ENCODE measurements around the gene PRKAR1B.

Gene PRKAR1B

DNA sequence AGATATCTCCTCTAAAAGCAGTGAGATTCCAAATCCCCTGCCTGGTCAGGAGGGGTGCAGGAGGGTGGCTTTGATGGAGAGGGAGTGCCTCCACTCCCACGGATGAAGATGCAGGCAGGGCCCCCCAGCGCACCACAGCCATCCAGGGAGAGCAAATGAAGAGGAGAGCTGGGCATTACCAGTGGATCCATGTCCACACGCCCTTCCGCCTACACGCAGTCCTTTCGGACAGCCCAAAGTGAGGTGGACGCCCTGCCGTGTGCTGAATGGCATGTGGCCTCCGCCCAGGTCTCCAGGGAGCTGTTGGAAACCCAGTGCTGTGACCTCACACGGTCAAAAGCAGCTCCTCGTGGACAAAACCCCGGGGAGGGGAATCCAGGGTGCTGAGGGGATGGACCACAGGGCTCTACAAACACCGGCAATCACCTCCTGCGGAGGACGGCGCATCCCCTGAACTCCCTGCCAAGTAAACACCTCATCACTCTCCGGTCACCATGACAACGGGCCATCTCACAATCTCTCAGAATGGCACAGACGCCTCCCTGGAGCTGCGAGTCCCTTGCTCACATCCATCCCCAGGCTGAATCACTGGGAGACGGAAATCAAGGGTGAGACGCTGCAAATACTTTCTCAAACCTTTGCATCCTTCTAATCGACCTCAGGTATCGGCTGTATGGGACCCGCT lies 35.6 kb downstream of the PRKAR1B start:
- no peak for DNase-seq (ENCODE audit: low read depth in 2 of 2)

- no peak for DNase-seq (ENCODE audit: low read depth in 2 of 2)
Observed at GRCh38 chr7:690478-691360, 36.4 kb downstream of the PRKAR1B start.

- DNase-seq (ENCODE audit: low read depth in 2 of 2), result no peak
Observed at GRCh38 chr7:685540-685939, 41.5 kb downstream of the PRKAR1B start.

- no peak for DNase-seq (ENCODE audit: low read depth in 2 of 2)
Observed at GRCh38 chr7:684416-684815, 42.7 kb downstream of the PRKAR1B start.

DNA sequence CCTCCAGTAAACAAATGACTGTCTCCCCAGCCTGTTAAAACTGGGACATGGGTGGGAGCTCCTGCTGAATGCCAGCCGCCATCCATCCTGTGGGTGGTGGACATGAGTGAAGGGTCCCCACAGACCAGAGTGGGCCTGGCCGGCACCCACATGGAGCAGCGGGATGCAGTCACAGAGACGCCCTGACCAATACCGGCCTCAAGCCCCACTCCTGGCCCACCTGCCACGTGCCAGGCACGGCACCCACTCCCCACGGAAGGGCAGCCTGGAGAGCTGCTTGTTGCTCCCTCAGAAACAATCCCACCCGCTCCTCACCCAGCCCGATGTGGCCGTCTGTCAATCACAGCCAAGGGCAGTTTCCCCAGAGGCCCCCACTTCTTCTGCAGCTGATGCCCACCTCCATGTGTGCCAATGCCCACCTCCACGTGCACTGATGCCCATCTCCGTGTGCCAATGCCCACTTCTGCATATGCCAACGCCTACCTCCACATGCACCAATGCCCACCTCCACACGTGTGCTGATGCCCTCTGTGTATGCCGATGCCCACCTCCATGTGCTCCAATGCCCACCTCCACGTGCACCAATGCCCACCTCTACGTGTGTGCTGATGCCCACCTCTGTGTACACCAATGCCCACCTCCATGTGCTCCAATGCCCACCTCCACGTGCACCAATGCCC lies 43.4 kb downstream of the PRKAR1B start:
- no peak for DNase-seq (ENCODE audit: low read depth in 2 of 2)

- DNase-seq (ENCODE audit: low read depth in 2 of 2), result no peak
Observed at GRCh38 chr7:682810-683209, 44.3 kb downstream of the PRKAR1B start.

DNA sequence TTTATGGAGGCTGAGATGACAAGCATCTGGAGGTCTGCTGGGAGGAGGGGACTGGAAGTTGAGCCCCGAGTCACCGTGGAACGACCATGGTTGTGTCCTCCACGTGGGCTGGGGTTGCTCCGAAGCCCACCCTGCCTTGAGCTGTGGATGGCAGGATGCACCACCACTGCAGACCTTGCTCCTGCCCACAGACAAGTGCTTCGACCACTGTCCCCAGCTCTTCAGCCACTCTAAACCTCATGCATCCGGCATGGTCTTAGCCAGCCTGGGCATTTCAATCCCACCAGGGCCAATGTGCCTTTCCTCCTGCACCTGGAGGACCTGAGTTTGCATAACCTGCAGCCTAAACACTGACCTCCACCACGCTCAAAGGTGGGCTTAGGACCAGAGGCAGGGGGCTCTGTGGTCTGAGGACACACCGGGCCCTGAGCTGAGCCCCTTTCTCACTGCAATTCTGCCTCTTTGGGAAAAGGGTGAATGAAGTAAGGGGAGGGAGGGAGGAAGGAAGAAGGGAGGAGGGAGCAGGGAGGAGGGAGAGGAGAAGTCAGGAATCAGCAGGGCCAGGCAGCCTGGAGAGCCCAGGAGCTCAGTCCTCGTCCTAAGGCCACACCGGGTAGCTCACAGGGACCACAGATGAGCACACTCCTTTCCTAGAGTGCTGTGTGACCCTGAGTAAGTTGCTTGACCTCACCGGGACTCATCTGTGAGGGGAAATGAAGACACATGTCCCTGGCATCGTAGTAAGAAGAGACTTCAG lies 45.4 kb downstream of the PRKAR1B start:
- no peak for DNase-seq (ENCODE audit: low read depth in 2 of 2)

DNA sequence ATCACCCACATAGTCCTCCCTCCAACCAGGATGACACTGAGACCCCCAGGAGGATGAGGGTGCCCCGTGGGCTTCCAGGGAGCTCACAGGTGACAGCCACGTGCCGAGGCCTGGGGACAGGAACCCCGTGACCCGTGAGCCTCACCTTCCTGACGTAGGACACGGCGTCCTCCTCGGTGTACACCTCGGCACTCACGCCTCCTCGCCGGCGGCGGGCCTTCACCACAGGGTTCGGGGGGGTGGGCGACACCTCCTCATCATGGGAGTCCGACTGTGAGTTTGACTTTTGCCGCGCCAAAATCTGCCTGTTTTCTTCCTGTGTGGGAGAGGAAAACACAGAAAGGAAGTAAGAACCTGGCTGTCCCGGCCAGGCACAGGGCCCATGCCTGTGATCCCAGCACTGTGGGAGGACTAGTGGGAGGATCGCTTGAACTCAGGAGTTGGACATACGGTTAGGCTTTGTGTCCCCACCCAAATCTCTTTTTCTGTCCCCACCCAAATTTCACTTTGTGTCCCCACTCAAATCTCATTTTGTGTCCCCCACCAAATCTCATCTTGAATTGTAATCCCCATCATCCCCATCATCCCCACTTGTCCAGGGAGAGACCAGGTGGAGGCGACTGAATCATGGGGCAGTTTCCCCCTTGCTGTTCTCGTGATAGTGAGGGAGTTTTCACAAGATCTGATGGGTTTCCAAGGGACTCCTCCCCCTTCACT lies 46.5 kb downstream of the PRKAR1B start:
- DNase-seq (ENCODE audit: low read depth in 2 of 2), result no peak

GRCh38 chr7:676972-677385 lies 50.1 kb downstream of the PRKAR1B start:
- DNase-seq (ENCODE audit: low read depth in 2 of 2), result no peak

- no peak for DNase-seq (ENCODE audit: low read depth in 2 of 2)
Observed at GRCh38 chr7:676246-676971, 50.7 kb downstream of the PRKAR1B start.

GRCh38 chr7:674454-675410 lies 52.3 kb downstream of the PRKAR1B start:
- DNase-seq (ENCODE audit: low read depth in 2 of 2), result no peak

GRCh38 chr7:673681-674453 lies 53.2 kb downstream of the PRKAR1B start:
- DNase-seq (ENCODE audit: low read depth in 2 of 2), result no peak

- no peak for DNase-seq (ENCODE audit: low read depth in 2 of 2)
Observed at GRCh38 chr7:672891-673290, 54.2 kb downstream of the PRKAR1B start.

DNA sequence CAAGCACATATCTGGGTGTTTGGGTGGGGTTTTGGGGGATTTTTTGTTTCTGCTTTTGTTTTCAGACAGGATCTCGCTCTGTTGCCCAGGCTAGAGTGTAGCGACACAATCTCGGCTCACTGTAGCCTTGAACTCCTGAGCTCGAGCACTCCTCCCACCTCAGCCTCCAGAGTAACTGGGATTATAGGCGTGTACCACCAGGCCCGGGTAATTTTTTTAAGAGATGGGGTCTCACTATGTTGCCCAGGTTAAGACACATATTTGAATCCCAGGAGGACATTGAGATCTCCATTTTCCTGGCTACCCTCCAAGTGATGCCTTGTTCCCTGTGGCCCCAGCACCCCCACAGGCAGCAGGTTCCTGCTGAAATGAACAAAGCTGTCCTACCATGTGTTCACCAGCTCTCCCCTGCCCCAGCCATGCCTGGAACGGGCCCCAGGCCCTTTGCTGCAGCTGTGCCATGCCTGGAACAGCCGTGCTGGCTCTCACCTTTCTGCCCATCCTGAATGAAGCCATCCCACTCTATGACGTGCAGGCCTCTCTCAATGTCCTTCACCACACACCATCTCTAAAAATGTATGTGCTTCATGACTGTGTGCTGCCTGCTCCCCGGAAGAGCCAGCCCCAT lies 55.6 kb downstream of the PRKAR1B start:
- DNase-seq (ENCODE audit: low read depth in 2 of 2), result no peak

DNA sequence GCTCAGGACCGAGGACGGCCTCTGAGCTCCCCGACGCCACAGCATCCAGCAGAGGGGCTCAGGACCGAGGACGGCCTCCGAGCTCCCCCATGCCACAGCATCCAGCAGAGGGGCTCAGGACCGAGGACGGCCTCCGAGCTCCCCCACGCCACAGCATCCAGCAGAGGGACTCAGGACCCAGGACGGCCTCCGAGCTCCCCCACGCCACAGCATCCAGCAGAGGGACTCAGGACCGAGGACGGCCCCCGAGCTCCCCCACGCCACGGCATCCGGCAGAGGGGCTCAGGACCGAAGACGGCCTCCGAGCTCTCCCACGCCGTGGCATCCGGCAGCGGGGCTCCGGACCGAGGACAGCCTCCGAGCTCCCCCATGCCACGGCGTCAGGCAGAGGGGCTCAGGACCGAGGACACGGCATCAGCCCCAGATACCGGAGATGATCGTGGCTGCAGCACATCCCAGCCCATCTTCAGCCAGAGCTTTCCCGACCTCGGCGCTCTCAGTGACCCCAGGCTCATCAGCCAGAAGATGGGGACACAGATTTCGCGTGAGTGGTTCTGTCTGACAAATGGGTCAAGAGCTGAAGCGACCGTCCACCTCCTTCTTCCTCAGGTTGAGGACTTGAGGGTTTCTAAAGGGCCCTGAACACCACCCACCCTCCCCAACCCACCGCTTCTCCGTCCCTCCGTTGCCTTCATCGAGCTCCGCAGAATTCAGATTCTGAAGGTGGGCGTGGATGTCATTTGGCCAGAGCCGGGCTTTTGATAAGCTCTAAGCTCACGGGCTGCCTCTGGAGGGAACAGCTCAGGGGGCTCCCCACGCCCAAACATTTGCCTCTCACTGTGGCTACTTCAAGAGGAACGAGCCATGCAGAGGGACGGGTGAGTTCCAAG lies 56.3 kb downstream of the PRKAR1B start:
- no peak for DNase-seq (ENCODE audit: low read depth in 2 of 2)

GRCh38 chr7:668958-669357 lies 58.1 kb downstream of the PRKAR1B start:
- DNase-seq (ENCODE audit: low read depth in 2 of 2), result no peak

Measured in stimulated activated CD4-positive, alpha-beta T cell treated with anti-CD3 and anti-CD28 coated beads, Interleukin-15, amount 100 ng/mL, for 48 hours (primary cell).